ENCODE results near the gene ARID3B.

Gene ARID3B

GRCh38 chr15:74620636-74621545 lies 79.9 kb downstream of the ARID3B start:
- H3K4me1 ChIP-seq (ENCODE audit: control insufficient read depth, insufficient read depth, low read length), result peaks cover 8% of the 10 kb centered on the region
- H3K9me3 ChIP-seq (ENCODE audit: control insufficient read depth, insufficient read depth, low read length), result no peaks in the 10 kb centered on the region
- H3K27me3 ChIP-seq (ENCODE audit: control insufficient read depth, insufficient read depth, low read length), result no peaks in the 10 kb centered on the region
- no peak overlapping the region for H3K4me3 ChIP-seq (ENCODE audit: low read depth, low read length)
- no peak overlapping the region for H3K9ac ChIP-seq (ENCODE audit: low read depth, low read length)
- H3K27ac ChIP-seq (ENCODE audit: low read depth, low read length), result no peak overlapping the region
- peaks cover 69% of the 10 kb centered on the region for H3K36me3 ChIP-seq (ENCODE audit: control insufficient read depth, insufficient read depth, low read length)

DNA sequence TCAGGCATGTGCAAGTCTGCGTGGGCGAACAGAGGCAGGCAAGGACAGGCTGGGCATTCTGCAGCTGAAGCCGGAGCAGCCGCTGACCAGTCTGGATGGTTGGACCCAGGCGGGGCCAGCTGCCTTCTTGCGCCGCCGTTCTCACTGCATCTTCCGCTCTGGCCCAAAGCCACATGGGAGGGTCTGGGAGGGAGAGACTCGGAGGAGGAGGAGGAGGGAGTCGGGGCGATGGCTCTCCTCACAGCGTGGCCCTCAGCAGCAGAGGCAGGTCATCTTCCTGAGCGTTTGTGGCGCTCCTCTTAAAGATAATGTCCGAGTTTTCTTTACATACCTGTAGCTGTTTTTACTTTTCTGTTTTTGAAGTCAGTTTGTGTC lies 80.5 kb downstream of the ARID3B start:
- Histone ChIP-seq H3K9ac (ENCODE audit: low read depth, low read length) (no peak overlapping the region), H3K4me1 (ENCODE audit: control insufficient read depth, insufficient read depth, low read length) (peaks cover 5% of the 10 kb centered on the region), H3K4me3 (ENCODE audit: low read depth, low read length) (no peak overlapping the region), H3K27ac (ENCODE audit: low read depth, low read length) (no peak overlapping the region), H3K27me3 (ENCODE audit: control insufficient read depth, insufficient read depth, low read length) (no peaks in the 10 kb centered on the region), H3K36me3 (ENCODE audit: control insufficient read depth, insufficient read depth, low read length) (peaks cover 76% of the 10 kb centered on the region), H3K9me3 (ENCODE audit: control insufficient read depth, insufficient read depth, low read length) (no peaks in the 10 kb centered on the region)

GRCh38 chr15:74621936-74622335 lies 80.9 kb downstream of the ARID3B start:
- H3K36me3 ChIP-seq (ENCODE audit: control insufficient read depth, insufficient read depth, low read length), result peaks cover 80% of the 10 kb centered on the region

GRCh38 chr15:74622758-74623157 lies 81.7 kb downstream of the ARID3B start:
- no peaks in the 10 kb centered on the region for H3K9me3 ChIP-seq (ENCODE audit: control insufficient read depth, insufficient read depth, low read length)
- H3K36me3 ChIP-seq (ENCODE audit: control insufficient read depth, insufficient read depth, low read length), result peaks cover 88% of the 10 kb centered on the region
- no peak overlapping the region for H3K4me3 ChIP-seq (ENCODE audit: low read depth, low read length)
- no peaks in the 10 kb centered on the region for H3K27me3 ChIP-seq (ENCODE audit: control insufficient read depth, insufficient read depth, low read length)
- no peaks in the 10 kb centered on the region for H3K4me1 ChIP-seq (ENCODE audit: control insufficient read depth, insufficient read depth, low read length)
- H3K27ac ChIP-seq (ENCODE audit: low read depth, low read length), result no peak overlapping the region
- no peak overlapping the region for H3K9ac ChIP-seq (ENCODE audit: low read depth, low read length)

More at GRCh38 chr15:74621936-74622335, 80.9 kb downstream of the ARID3B start:
- Histone ChIP-seq H3K4me1 (ENCODE audit: control insufficient read depth, insufficient read depth, low read length) (peaks cover under 1% of the 10 kb centered on the region; the same call in 1 of the 2 replicates), H3K9ac (ENCODE audit: low read depth, low read length) (no peak overlapping the region), H3K4me3 (ENCODE audit: low read depth, low read length) (no peak overlapping the region), H3K9me3 (ENCODE audit: control insufficient read depth, insufficient read depth, low read length) (no peaks in the 10 kb centered on the region), H3K27ac (ENCODE audit: low read depth, low read length) (no peak overlapping the region), H3K27me3 (ENCODE audit: control insufficient read depth, insufficient read depth, low read length) (no peaks in the 10 kb centered on the region)

DNA sequence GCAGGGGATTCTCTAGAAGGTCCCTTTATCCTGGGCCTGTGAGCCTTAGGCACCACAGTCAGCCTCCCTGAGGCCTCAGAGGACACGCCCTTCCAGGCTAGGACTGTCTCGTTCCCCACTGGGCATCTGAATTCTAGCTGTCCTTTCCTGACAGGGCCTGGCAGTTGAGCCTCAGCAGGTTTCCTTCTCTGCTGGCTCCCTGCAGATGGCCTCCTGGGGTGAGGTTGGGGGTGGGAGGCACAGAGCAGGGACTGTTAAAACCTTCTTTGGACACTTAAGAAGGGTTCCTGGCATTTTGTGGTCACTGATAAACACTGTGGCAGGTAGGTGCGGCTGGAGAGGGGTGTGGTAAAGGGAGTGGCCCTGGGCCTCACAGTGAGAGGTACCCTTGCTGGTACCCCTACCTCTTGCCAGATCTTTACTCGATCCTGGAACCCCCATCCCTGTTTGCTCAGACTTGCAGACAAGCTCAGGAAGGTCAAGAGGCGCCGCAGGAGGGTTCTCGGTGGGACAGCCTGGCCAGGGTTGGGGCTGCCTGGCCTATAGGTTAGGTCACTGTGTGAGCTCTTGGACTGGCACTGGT lies 83.1 kb downstream of the ARID3B start:
- Histone ChIP-seq H3K4me3 (ENCODE audit: low read depth, low read length) (no peak overlapping the region), H3K27ac (ENCODE audit: low read depth, low read length) (no peak overlapping the region), H3K9ac (ENCODE audit: low read depth, low read length) (no peak overlapping the region), H3K9me3 (ENCODE audit: control insufficient read depth, insufficient read depth, low read length) (no peaks in the 10 kb centered on the region), H3K4me1 (ENCODE audit: control insufficient read depth, insufficient read depth, low read length) (no peaks in the 10 kb centered on the region), H3K27me3 (ENCODE audit: control insufficient read depth, insufficient read depth, low read length) (no peaks in the 10 kb centered on the region), H3K36me3 (ENCODE audit: control insufficient read depth, insufficient read depth, low read length) (peaks cover 99% of the 10 kb centered on the region)

- no peak overlapping the region for H3K4me3 ChIP-seq (ENCODE audit: low read depth, low read length)
- no peaks in the 10 kb centered on the region for H3K27me3 ChIP-seq (ENCODE audit: control insufficient read depth, insufficient read depth, low read length)
- H3K36me3 ChIP-seq (ENCODE audit: control insufficient read depth, insufficient read depth, low read length), result peaks cover 98% of the 10 kb centered on the region
- no peaks in the 10 kb centered on the region for H3K4me1 ChIP-seq (ENCODE audit: control insufficient read depth, insufficient read depth, low read length)
- no peak overlapping the region for H3K9ac ChIP-seq (ENCODE audit: low read depth, low read length)
- no peak overlapping the region for H3K27ac ChIP-seq (ENCODE audit: low read depth, low read length)
- no peaks in the 10 kb centered on the region for H3K9me3 ChIP-seq (ENCODE audit: control insufficient read depth, insufficient read depth, low read length)
Measured at GRCh38 chr15:74625693-74626092, 84.7 kb downstream of the ARID3B start.

- H3K27ac ChIP-seq (ENCODE audit: low read depth, low read length), result no peak overlapping the region
- no peaks in the 10 kb centered on the region for H3K4me1 ChIP-seq (ENCODE audit: control insufficient read depth, insufficient read depth, low read length)
- no peaks in the 10 kb centered on the region for H3K27me3 ChIP-seq (ENCODE audit: control insufficient read depth, insufficient read depth, low read length)
- no peak overlapping the region for H3K4me3 ChIP-seq (ENCODE audit: low read depth, low read length)
- H3K9ac ChIP-seq (ENCODE audit: low read depth, low read length), result no peak overlapping the region
- no peaks in the 10 kb centered on the region for H3K9me3 ChIP-seq (ENCODE audit: control insufficient read depth, insufficient read depth, low read length)
- peaks cover 99% of the 10 kb centered on the region for H3K36me3 ChIP-seq (ENCODE audit: control insufficient read depth, insufficient read depth, low read length)
Measured at GRCh38 chr15:74626336-74626735, 85.3 kb downstream of the ARID3B start.

DNA sequence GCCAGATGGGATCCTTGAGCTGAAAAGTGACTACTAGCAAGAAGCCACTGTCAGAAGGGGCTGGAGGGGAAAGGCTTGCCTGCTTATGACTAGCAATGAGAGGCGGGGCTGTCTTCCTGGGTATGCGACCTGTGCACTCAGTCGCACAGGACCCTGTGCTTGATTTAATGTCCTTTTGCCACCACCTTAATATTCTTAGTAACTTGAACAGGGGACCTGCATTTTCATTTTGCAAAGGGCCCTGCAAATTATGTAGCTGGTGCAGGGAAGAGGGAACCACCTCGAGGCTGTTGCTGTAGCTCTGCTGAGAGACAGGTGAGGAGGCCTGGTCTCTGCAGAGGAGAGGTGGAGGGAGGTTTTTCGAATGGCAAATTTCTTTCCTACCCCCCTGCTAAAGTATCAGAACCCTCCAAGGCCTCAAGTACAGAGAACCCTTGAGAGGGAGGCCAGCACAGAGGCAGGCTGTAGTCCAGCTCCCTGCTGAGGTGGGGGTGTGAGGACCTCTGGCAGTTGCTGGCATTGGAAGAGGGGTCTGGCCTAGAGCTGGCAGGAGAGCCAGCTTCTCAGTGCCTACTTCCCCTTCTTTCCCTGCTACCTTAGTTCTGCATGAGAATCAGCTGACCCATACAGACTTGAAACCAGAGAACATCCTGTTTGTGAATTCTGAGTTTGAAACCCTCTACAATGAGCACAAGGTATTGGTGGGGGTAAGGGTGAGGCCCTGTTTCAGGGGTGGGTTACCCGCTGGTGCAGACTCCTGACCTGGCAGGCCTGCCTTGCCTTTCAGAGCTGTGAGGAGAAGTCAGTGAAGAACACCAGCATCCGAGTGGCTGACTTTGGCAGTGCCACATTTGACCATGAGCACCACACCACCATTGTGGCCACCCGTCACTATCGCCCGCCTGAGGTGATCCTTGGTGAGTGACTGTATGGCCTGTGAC lies 86.0 kb downstream of the ARID3B start:
- Histone ChIP-seq H3K4me1 (ENCODE audit: control insufficient read depth, insufficient read depth, low read length) (no peaks in the 10 kb centered on the region), H3K4me3 (ENCODE audit: low read depth, low read length) (no peak overlapping the region), H3K27ac (ENCODE audit: low read depth, low read length) (no peak overlapping the region), H3K36me3 (ENCODE audit: control insufficient read depth, insufficient read depth, low read length) (peaks cover 98% of the 10 kb centered on the region), H3K9ac (ENCODE audit: low read depth, low read length) (no peak overlapping the region), H3K27me3 (ENCODE audit: control insufficient read depth, insufficient read depth, low read length) (no peaks in the 10 kb centered on the region), H3K9me3 (ENCODE audit: control insufficient read depth, insufficient read depth, low read length) (no peaks in the 10 kb centered on the region)

- H3K27ac ChIP-seq (ENCODE audit: low read depth, low read length), result no peak overlapping the region
- H3K4me3 ChIP-seq (ENCODE audit: low read depth, low read length), result no peak overlapping the region
- H3K4me1 ChIP-seq (ENCODE audit: control insufficient read depth, insufficient read depth, low read length), result no peaks in the 10 kb centered on the region
- H3K36me3 ChIP-seq (ENCODE audit: control insufficient read depth, insufficient read depth, low read length), result peaks cover 98% of the 10 kb centered on the region
- no peaks in the 10 kb centered on the region for H3K9me3 ChIP-seq (ENCODE audit: control insufficient read depth, insufficient read depth, low read length)
- H3K9ac ChIP-seq (ENCODE audit: low read depth, low read length), result no peak overlapping the region
- H3K27me3 ChIP-seq (ENCODE audit: control insufficient read depth, insufficient read depth, low read length), result no peaks in the 10 kb centered on the region
Measured at GRCh38 chr15:74627766-74628165, 86.7 kb downstream of the ARID3B start.

DNA sequence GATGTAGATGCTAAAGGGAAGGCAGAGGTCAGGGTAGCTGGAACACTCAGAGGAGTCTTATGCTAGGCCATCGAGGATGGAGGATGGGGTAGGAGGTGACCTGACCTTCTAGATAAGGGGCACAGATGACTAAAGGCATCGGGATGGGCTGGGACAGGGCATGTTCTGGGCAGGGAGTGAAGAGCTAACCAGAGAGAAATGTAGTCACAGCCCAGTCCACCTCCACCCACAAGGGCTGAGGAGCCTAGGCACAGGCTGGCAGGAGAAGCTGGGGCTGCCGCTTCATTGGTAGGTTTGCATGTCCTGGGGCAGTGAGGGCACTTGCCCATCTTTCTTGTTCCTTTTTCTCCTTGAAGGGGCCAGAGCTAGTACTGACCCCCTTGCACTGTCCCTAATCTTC lies 87.2 kb downstream of the ARID3B start:
- Histone ChIP-seq H3K27ac (ENCODE audit: low read depth, low read length) (no peak overlapping the region), H3K36me3 (ENCODE audit: control insufficient read depth, insufficient read depth, low read length) (peaks cover 98% of the 10 kb centered on the region), H3K4me1 (ENCODE audit: control insufficient read depth, insufficient read depth, low read length) (no peaks in the 10 kb centered on the region), H3K9ac (ENCODE audit: low read depth, low read length) (no peak overlapping the region), H3K9me3 (ENCODE audit: control insufficient read depth, insufficient read depth, low read length) (no peaks in the 10 kb centered on the region), H3K4me3 (ENCODE audit: low read depth, low read length) (no peak overlapping the region), H3K27me3 (ENCODE audit: control insufficient read depth, insufficient read depth, low read length) (no peaks in the 10 kb centered on the region)

All from HUES48 (cell line).